GM12878 (cell line): Measurements from ENCODE around the gene RANBP3. TPM values are rescaled to one million over a fixed set of nuclear protein-coding genes. Genes with fewer than 3 reads are reported as not detected.

ENCODE experiments used
- ATAC-seq: fragments of 200-7000 bp; cut with Tn5 transposase; 3 replicates; pipeline ENCODE4 v1.9.1; 2020; ENCODE audit warnings: mild to moderate bottlenecking, moderate library complexity
- BruUV-seq: library from RNA; stranded (reverse); fragments of 400-500 nt; replicated peaks from 2 replicates; lab custom pipeline; 2021; lab: Mats Ljungman, UMichigan
- CTCF ChIA-PET: fragments of 300-600 bp; sonication (Branson Sonifier 250); formaldehyde crosslinking; extraction: SDS; loops from one replicate; lab custom pipeline; 2021; ENCODE audit warnings: inconsistent platforms; lab: Yijun Ruan, JAX
- POLR2A ChIA-PET: fragments of 350-600 bp; formaldehyde crosslinking; extraction: SDS; loops from one replicate; lab custom pipeline; 2021; ENCODE audit warnings: inconsistent platforms; lab: Charles Lee
- RAD21 ChIA-PET: fragments of 300-600 bp; sonication (Branson Sonifier 250); formaldehyde crosslinking; loops from one replicate; lab custom pipeline; 2023; ENCODE audit warnings: antibody characterized with exemption; ENCODE audit not compliant: unreplicated experiment; lab: Charles Lee
- SMC1A ChIA-PET: fragments of 300-600 bp; sonication (Branson Sonifier 250); formaldehyde crosslinking; loops from one replicate; lab custom pipeline; 2023; ENCODE audit not compliant: unreplicated experiment, uncharacterized antibody; lab: Charles Lee
- DNase-seq: peaks from one replicate; pipeline ENCODE4 v3.0.0-alpha.2; 2011; ENCODE audit warnings: low read depth, low spot score
- FAIRE-seq: peaks from 3 replicates; lab custom pipeline; 2011; peaks lifted over from hg19 to GRCh38; lab: Jason Lieb, UNC
- H2AFZ ChIP-seq: 2 replicates; pipeline ENCODE4 v1.6.0; 2011; ENCODE audit warnings: low read depth, low read length, control low read depth; ENCODE audit not compliant: control insufficient read depth
- H3K27ac ChIP-seq: 2 replicates; pipeline ENCODE4 v1.5.1; 2011; ENCODE audit warnings: control low read depth; ENCODE audit not compliant: control insufficient read depth, insufficient read depth
- H3K27me3 ChIP-seq, 2 experiments: replicated peaks in 1 of 2; 2 replicates each; pipeline versions ENCODE4 v1.6.0 to v1.6.1; 2011; ENCODE audit warnings: low read length in 1 of 2; ENCODE audit not compliant: control insufficient read depth in 2 of 2, insufficient read depth in 2 of 2
- H3K36me3 ChIP-seq, 2 experiments: 2 replicates each; pipeline ENCODE4 v1.5.1; 2011; ENCODE audit warnings: low read length in 1 of 2; ENCODE audit not compliant: control insufficient read depth in 2 of 2, insufficient read depth in 2 of 2
- H3K4me1 ChIP-seq: 2 replicates; pipeline ENCODE4 v1.6.1; 2011; ENCODE audit warnings: mild to moderate bottlenecking, low read length, moderate library complexity, mixed read lengths; ENCODE audit not compliant: control insufficient read depth, insufficient read depth
- H3K4me2 ChIP-seq: 2 replicates; pipeline ENCODE4 v1.6.0; 2011; ENCODE audit warnings: control low read depth; ENCODE audit not compliant: control insufficient read depth, insufficient read depth
- H3K4me3 ChIP-seq: fragments of 200-600 bp; sonication (generic); 2 replicates; pipeline ENCODE4 v1.5.1; 2016
- H3K79me2 ChIP-seq: 2 replicates; pipeline ENCODE4 v1.6.0; 2011; ENCODE audit warnings: low read length; ENCODE audit not compliant: control insufficient read depth, insufficient read depth
- H3K9ac ChIP-seq: 2 replicates; pipeline ENCODE4 v1.8.0; 2011; ENCODE audit warnings: low read length, control low read depth, mixed read lengths; ENCODE audit not compliant: control insufficient read depth, insufficient read depth
- H3K9me3 ChIP-seq: replicated peaks from 3 replicates; pipeline ENCODE4 v1.5.1; 2011; ENCODE audit warnings: mild to moderate bottlenecking, low read length; ENCODE audit not compliant: control insufficient read depth, insufficient read depth
- H4K20me1 ChIP-seq: 2 replicates; pipeline ENCODE4 v1.6.0; 2011; ENCODE audit not compliant: control insufficient read depth, insufficient read depth
- SMARCA5 ChIP-seq: fragments of 450-650 bp; IDR thresholded peaks from 2 replicates; pipeline ENCODE4 v1.6.1; 2017; ENCODE audit warnings: mild to moderate bottlenecking
- SPI1 ChIP-seq: IDR thresholded peaks from 2 replicates; pipeline ENCODE4 v1.6.1; 2011; ENCODE audit warnings: low read depth, mild to moderate bottlenecking, low read length, moderate library complexity, borderline replicate concordance; ENCODE audit not compliant: insufficient read depth
- WGBS: methylation state at CpG from one replicate; pipeline ENCODE4 v1.1.6; 2016; ENCODE audit warnings: low lambda C conversion rate; ENCODE audit not compliant: insufficient replicate concordance, insufficient coverage; ENCODE audit errors: missing lambda C conversion rate; 5-methylcytosine and 5-hydroxymethylcytosine counted together
- in situ Hi-C: fragments of 300-500 bp; cut with MboI; formaldehyde crosslinking; loops from 9 replicates; pipeline ENCODE4 v1.14.3; 2018; ENCODE audit warnings: mixed read lengths
- intact Hi-C: fragments of 100-400 bp; cut with micrococcal nuclease; formaldehyde crosslinking; loops from one replicate; pipeline ENCODE4 v1.14.2; 2022; ENCODE audit not compliant: unreplicated experiment
- polyA plus RNA-seq, 11 experiments: library from polyadenylated mRNA; depleted of rRNA in 4 of 11; unstranded in 6 of 11; stranded (reverse) in 5 of 11; fragments of >200 nt; fragmentation: Nextera tagmentation in 4 of 11; fragmentation: Illumina TruSeq in 1 of 11; extraction: Ambion mirVana in 4 of 11; extraction: Trizol in 1 of 11; gene quantifications; 1 replicate in 1 of 11; 2 replicates in 10 of 11; pipeline versions ENCODE4 v1.2.1 to v1.2.3, GENCODE V29; 2011 to 2016; ENCODE audit warnings: inconsistent platforms in 2 of 11, missing spikeins in 2 of 11, low read depth in 1 of 11
- total RNA-seq, 4 experiments: library from RNA; depleted of rRNA in 3 of 4; stranded (reverse); fragments of >200 nt in 3 of 4; fragmentation: Illumina TruSeq in 1 of 4; extraction: Trizol in 1 of 4; gene quantifications; 2 replicates each; pipeline versions ENCODE4 v1.2.1 to v1.2.3, GENCODE V29; 2013 to 2021

RANBP3 gene
- total and polyA plus RNA-seq, 10 of the 15 experiments (the other 5 are each of a cell fraction or from before 2014, with no cell fraction given) = 1.1 to 81.6 (median 60.0) TPM

GRCh38 chr19:5983367-5983955 lies 5.5 kb upstream of the RANBP3 start:
- intact Hi-C loops (no loop called here), in situ Hi-C loops (no loop called here)
- RAD21 ChIA-PET = interaction anchor here (0.7 to 0.9 kb wide), 2 partner anchors 16 to 180 kb away, joined by 3 read pairs; no protein-coding TSS in a partner anchor
- no TSS peak for BruUV-seq
- Histone ChIP-seq H2AFZ (no peak overlapping the region), H3K27ac (no peak overlapping the region), H3K9ac (no peak overlapping the region), H4K20me1 (no peaks in the 10 kb centered on the region), H3K4me2 (no peak overlapping the region), H3K27me3 (no peaks in the 10 kb centered on the region), H3K9me3 (no peaks in the 10 kb centered on the region), H3K4me1 (peaks cover 8% of the 10 kb centered on the region), H3K79me2 (peaks cover 14% of the 10 kb centered on the region), H3K36me3 (no peaks in the 10 kb centered on the region), H3K4me3 (no peak overlapping the region)
- no peak for DNase-seq
- POLR2A ChIA-PET = no interaction called here
- CTCF ChIA-PET = interaction anchor here (1.5 to 7.8 kb wide), 3 partner anchors 8 to 39 kb away, joined by 4 to 76 read pairs (median 21); no protein-coding TSS in a partner anchor
- 82% methylated on average over 14 of the region's 14 CpGs for WGBS
- no peak for ATAC-seq
- SMC1A ChIA-PET = interaction anchor here (1.0 to 2.2 kb wide), 2 partner anchors 15 to 64 kb away, joined by 3 to 8 read pairs; no protein-coding TSS in a partner anchor
- no peak for FAIRE-seq
- TF ChIP-seq SMARCA5 (no peak), SPI1 (no peak)
- TF ChIP-seq, all 136 proteins: peak for 0
